Measurements from ENCODE around the gene GYS1.
"Not testable (repeated sequence)": the region's sequence is repeated elsewhere in the genome, so short reads cannot be mapped to it uniquely, and the experiment has no call there.

GYS1 gene

DNA sequence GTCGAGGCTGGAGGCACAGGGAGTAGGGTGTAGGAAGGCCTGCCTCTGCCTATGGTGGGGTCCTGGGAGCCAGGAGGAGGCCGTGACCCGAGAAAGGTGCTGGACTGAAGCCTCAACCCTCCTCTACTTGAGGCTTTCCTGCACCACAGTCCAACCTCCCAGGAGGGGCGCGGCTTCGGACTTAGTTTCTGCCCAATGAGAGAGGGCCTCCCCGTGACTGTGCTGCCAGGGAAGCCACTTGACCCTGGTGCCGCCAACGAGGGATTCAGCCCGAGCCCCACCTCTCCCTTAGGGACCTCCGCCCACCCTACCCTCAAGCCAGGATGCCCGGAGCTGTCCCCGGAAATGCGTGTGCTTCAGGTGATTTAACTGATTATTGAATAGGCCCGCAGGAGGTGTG lies 31.1 kb upstream of the GYS1 start, which contains the start of gene CGB3:
TSS of gene CGB3 (minus strand) at position 101 of the 400 bp plus-strand sequence. CDS start 362 bp downstream, outside the sequence.
- H3K4me2 ChIP-seq (ENCODE audit: low read depth, low read length, poor library complexity, severe bottlenecking); H3K27ac ChIP-seq (ENCODE audit: low read depth, low read length); H3K79me2 ChIP-seq (ENCODE audit: insufficient read depth, low read length); H3K4me3 ChIP-seq (ENCODE audit: insufficient read depth, low read length, poor library complexity, severe bottlenecking); H3K9me2 ChIP-seq (replicated peaks; ENCODE audit: insufficient read depth, low read length); H3K27me3 ChIP-seq (ENCODE audit: low read length); H3K9me3 ChIP-seq (ENCODE audit: insufficient read depth, low read length); H3K9ac ChIP-seq (ENCODE audit: low read length); H4K20me1 ChIP-seq (ENCODE audit: low read depth, low read length); H3F3A ChIP-seq (ENCODE audit: insufficient read depth); H3K36me3 ChIP-seq (ENCODE audit: low read length); H2AFZ ChIP-seq (ENCODE audit: low read depth, low read length, severe bottlenecking): not testable (repeated sequence)

- TF ChIP-seq EZH2phosphoT487 (conservative IDR thresholded peaks at IDR 0.05; ENCODE audit: low read length) (no peak), CTCF (IDR thresholded peaks at IDR 0.05; ENCODE audit: insufficient read depth, low read length, poor library complexity, severe bottlenecking) (no peak)
- no peaks in the 10 kb centered on the region for H3K36me3 ChIP-seq (ENCODE audit: low read length)
- no peaks in the 10 kb centered on the region for H3K79me2 ChIP-seq (ENCODE audit: insufficient read depth, low read length)
- no peaks in the 10 kb centered on the region for H3F3A ChIP-seq (ENCODE audit: insufficient read depth)
- no peaks in the 10 kb centered on the region for H3K9me3 ChIP-seq (ENCODE audit: insufficient read depth, low read length)
- no peaks in the 10 kb centered on the region for H3K9me2 ChIP-seq (replicated peaks; ENCODE audit: insufficient read depth, low read length)
- H3K9ac ChIP-seq (ENCODE audit: low read length) = no peak overlapping the region
- no peaks in the 10 kb centered on the region for H4K20me1 ChIP-seq (ENCODE audit: low read depth, low read length)
- no peak overlapping the region for H3K27ac ChIP-seq (ENCODE audit: low read depth, low read length)
- H3K27me3 ChIP-seq (ENCODE audit: low read length) = no peaks in the 10 kb centered on the region
- H3K4me2 ChIP-seq (ENCODE audit: low read depth, low read length, poor library complexity, severe bottlenecking) = no peak overlapping the region
- no peak overlapping the region for H2AFZ ChIP-seq (ENCODE audit: low read depth, low read length, severe bottlenecking)
- no peak overlapping the region for H3K4me3 ChIP-seq (ENCODE audit: insufficient read depth, low read length, poor library complexity, severe bottlenecking)
These were observed 29.0 kb upstream of the GYS1 start for GRCh38 chr19:49022116-49022515.

GRCh38 chr19:49020931-49021895 lies 28.1 kb upstream of the GYS1 start:
- Histone ChIP-seq H3F3A (ENCODE audit: insufficient read depth) (no peaks in the 10 kb centered on the region), H3K9ac (ENCODE audit: low read length) (no peak overlapping the region), H3K79me2 (ENCODE audit: insufficient read depth, low read length) (no peaks in the 10 kb centered on the region), H3K4me3 (ENCODE audit: insufficient read depth, low read length, poor library complexity, severe bottlenecking) (no peak overlapping the region), H3K27me3 (ENCODE audit: low read length) (no peaks in the 10 kb centered on the region), H3K36me3 (ENCODE audit: low read length) (no peaks in the 10 kb centered on the region), H3K9me2 (replicated peaks; ENCODE audit: insufficient read depth, low read length) (no peaks in the 10 kb centered on the region), H3K4me2 (ENCODE audit: low read depth, low read length, poor library complexity, severe bottlenecking) (peak overlapping the region; percentile 11), H3K27ac (ENCODE audit: low read depth, low read length) (no peak overlapping the region), H3K9me3 (ENCODE audit: insufficient read depth, low read length) (no peaks in the 10 kb centered on the region), H4K20me1 (ENCODE audit: low read depth, low read length) (no peaks in the 10 kb centered on the region), H2AFZ (ENCODE audit: low read depth, low read length, severe bottlenecking) (peak overlapping the region; percentile 27)
- TF ChIP-seq CTCF (IDR thresholded peaks at IDR 0.05; ENCODE audit: insufficient read depth, low read length, poor library complexity, severe bottlenecking) (no peak), EZH2phosphoT487 (conservative IDR thresholded peaks at IDR 0.05; ENCODE audit: low read length) (no peak)

- H2AFZ ChIP-seq (ENCODE audit: low read depth, low read length, severe bottlenecking) = no peak overlapping the region
These were observed 27.2 kb upstream of the GYS1 start for GRCh38 chr19:49020342-49020741.

More at GRCh38 chr19:49020342-49020741, 27.2 kb upstream of the GYS1 start:
- no peak for TF ChIP-seq EZH2phosphoT487 (conservative IDR thresholded peaks at IDR 0.05; ENCODE audit: low read length)
- TF ChIP-seq CTCF (IDR thresholded peaks at IDR 0.05; ENCODE audit: insufficient read depth, low read length, poor library complexity, severe bottlenecking) = no peak
- Histone ChIP-seq H3K36me3 (ENCODE audit: low read length) (no peaks in the 10 kb centered on the region), H3K4me2 (ENCODE audit: low read depth, low read length, poor library complexity, severe bottlenecking) (no peak overlapping the region), H3K9me3 (ENCODE audit: insufficient read depth, low read length) (no peaks in the 10 kb centered on the region), H3K9ac (ENCODE audit: low read length) (no peak overlapping the region), H4K20me1 (ENCODE audit: low read depth, low read length) (no peaks in the 10 kb centered on the region), H3K79me2 (ENCODE audit: insufficient read depth, low read length) (no peaks in the 10 kb centered on the region), H3K27ac (ENCODE audit: low read depth, low read length) (no peak overlapping the region), H3K9me2 (replicated peaks; ENCODE audit: insufficient read depth, low read length) (no peaks in the 10 kb centered on the region), H3K27me3 (ENCODE audit: low read length) (no peaks in the 10 kb centered on the region), H3F3A (ENCODE audit: insufficient read depth) (no peaks in the 10 kb centered on the region), H3K4me3 (ENCODE audit: insufficient read depth, low read length, poor library complexity, severe bottlenecking) (no peak overlapping the region)

Measured in SU-DHL-6 (cell line).